Stomach (tissue), 9 donors: ENCODE data around the gene NEDD4L. TPM values are rescaled to one million over a fixed set of nuclear protein-coding genes. Genes with fewer than 3 reads are reported as not detected.

ENCODE experiments used
- DNase-seq, 2 donors: peaks; one replicate each; pipeline versions ENCODE4 v3.0.0 to v3.0.0-alpha.2; 2013 to 2019
- H3K27ac ChIP-seq, 5 donors: fragments of 200-600 bp in 4 of 5; sonication (generic) in 4 of 5; one replicate each; pipeline ENCODE4 v1.5.1; 2013 to 2019; ENCODE audit warnings: mild to moderate bottlenecking in 1 of 5, moderate library complexity in 1 of 5
- H3K27me3 ChIP-seq, 3 donors: fragments of 200-600 bp; sonication (generic); one replicate each; pipeline ENCODE4 v1.5.1; 2017 to 2019; ENCODE audit warnings: mixed run types in 1 of 3
- H3K36me3 ChIP-seq, 4 donors: fragments of 200-600 bp; sonication (generic); 1 replicate in 3 of 4; 2 replicates in 1 of 4; pipeline ENCODE4 v1.5.1; 2016 to 2019
- H3K4me1 ChIP-seq, 4 donors: fragments of 200-600 bp; sonication (generic); one replicate each; pipeline ENCODE4 v1.5.1; 2016 to 2019
- H3K4me3 ChIP-seq, 4 donors: fragments of 200-600 bp; sonication (generic) in 3 of 4; one replicate each; pipeline ENCODE4 v1.5.1; 2016 to 2019; ENCODE audit warnings: mild to moderate bottlenecking in 1 of 4
- H3K9me3 ChIP-seq, 4 donors: fragments of 200-600 bp; sonication (generic); one replicate each; pipeline ENCODE4 v1.5.1; 2016 to 2019
- CTCF ChIP-seq, 7 experiments: fragments of 450-650 bp in 4 of 7; fragments of 200-600 bp in 3 of 7; sonication (generic) in 3 of 7; IDR thresholded peaks; one replicate each; pipeline ENCODE4 v1.5.1; 2016 to 2019; ENCODE audit warnings: antibody characterized with exemption in 7 of 7, control low read depth in 2 of 7, mild to moderate bottlenecking in 1 of 7
- EP300 ChIP-seq: sonication (generic); formaldehyde crosslinking; IDR thresholded peaks from one replicate; pipeline ENCODE4 v1.6.1; 2017; ENCODE audit warnings: antibody characterized with exemption
- POLR2A ChIP-seq, 4 donors: fragments of 450-650 bp; IDR thresholded peaks; one replicate each; pipeline ENCODE4 v1.6.1; 2016; ENCODE audit warnings: antibody characterized with exemption in 4 of 4, control low read depth in 2 of 4, mild to moderate bottlenecking in 1 of 4, moderate library complexity in 1 of 4
- POLR2AphosphoS5 ChIP-seq, 3 donors: sonication (generic); formaldehyde crosslinking; IDR thresholded peaks; one replicate each; pipeline ENCODE4 v1.6.1; 2016; ENCODE audit warnings: antibody characterized with exemption in 3 of 3
- WGBS, 5 donors: extraction: QIAGEN DNeasy Blood & Tissue Kit in 3 of 5; methylation state at CpG; one replicate each; pipeline versions ENCODE4 v1.1.5 to v1.1.7; 2013 to 2018; 5-methylcytosine and 5-hydroxymethylcytosine counted together
- intact Hi-C: fragments of 100-400 bp; cut with DNase I; formaldehyde crosslinking; loops from one replicate; pipeline ENCODE4 v1.15.1; 2023; ENCODE audit warnings: low total_unique reads
- polyA plus RNA-seq, 3 donors: library from polyadenylated mRNA; stranded (reverse); fragments of 200-250 nt; gene quantifications; one replicate each; pipeline ENCODE4 v1.2.3, GENCODE V29; 2013
- total RNA-seq, 5 donors: library from RNA; depleted of rRNA; stranded (reverse); fragments of >200 nt; gene quantifications; one replicate each; pipeline versions ENCODE4 v1.1.0 to v1.2.3, GENCODE V29; 2014 to 2016
- donor health status: healthy with polysubstance abuse.
- donor health status: Bipolar disorder and iron deficiency.
- donor health status: healthy.

Gene NEDD4L
- total and polyA plus RNA-seq, 8 donors, result 46.1 to 315 (median 129) TPM

GRCh38 chr18:58241026-58241679, 197.1 kb downstream of the NEDD4L start:
- Histone ChIP-seq H3K4me3 (no peak overlapping the region), H3K9me3 (no peaks in the 10 kb centered on the region), H3K4me1 (peaks cover 0 to 32% (median 25%) of the 10 kb centered on the region in 4 donors), H3K36me3 (peaks cover 0 to 3% (median 0%) of the 10 kb centered on the region in 4 donors), H3K27me3 (no peaks in the 10 kb centered on the region), H3K27ac (peak overlapping the region; percentile 5 to 47 (median 28))
- DNase-seq, result no peak
- TF ChIP-seq CTCF (IDR thresholded peaks at IDR 0.05) (no peak), EP300 (no peak), POLR2A (IDR thresholded peaks at IDR 0.05) (no peak), POLR2AphosphoS5 (IDR thresholded peaks at IDR 0.05) (no peak)
- intact Hi-C loops, result no loop called here
- 73 to 87% (median 79%) methylated on average over 6 of the region's 6 CpGs for WGBS, 5 donors

GRCh38 chr18:58241877-58242276, 197.9 kb downstream of the NEDD4L start:
- H3K27ac ChIP-seq, result peak overlapping the region; percentile 5 to 47 (median 24)
- no peaks in the 10 kb centered on the region for H3K9me3 ChIP-seq
- H3K36me3 ChIP-seq, result peaks cover 0 to 7% (median 1%) of the 10 kb centered on the region in 4 donors
- H3K4me3 ChIP-seq, result no peak overlapping the region
- H3K27me3 ChIP-seq, result no peaks in the 10 kb centered on the region
- DNase-seq, result peak in 1 of 2 donors; percentile 68
- intact Hi-C loops, result no loop called here
- TF ChIP-seq CTCF (IDR thresholded peaks at IDR 0.05) (no peak), POLR2AphosphoS5 (IDR thresholded peaks at IDR 0.05) (peak in 1 of 3 donors; percentile 42), POLR2A (IDR thresholded peaks at IDR 0.05) (no peak), EP300 (no peak)
- 27 to 59% (median 38%) methylated on average over 6 of the region's 6 CpGs for WGBS, 5 donors
- H3K4me1 ChIP-seq, result peaks cover 7 to 34% (median 29%) of the 10 kb centered on the region in 4 donors

- DNase-seq, result no peak
- H3K4me3 ChIP-seq, result no peak overlapping the region
- TF ChIP-seq POLR2AphosphoS5 (IDR thresholded peaks at IDR 0.05), result no peak
- no peak for TF ChIP-seq EP300
- TF ChIP-seq CTCF (IDR thresholded peaks at IDR 0.05), result no peak
- TF ChIP-seq POLR2A (IDR thresholded peaks at IDR 0.05), result no peak
- intact Hi-C loops, result no loop called here
- peaks cover 12 to 40% (median 32%) of the 10 kb centered on the region in 4 donors for H3K4me1 ChIP-seq
- H3K9me3 ChIP-seq, result no peaks in the 10 kb centered on the region
- WGBS, 5 donors, result 87 to 89% (median 89%) methylated on average over 12 of the region's 12 CpGs
- peaks cover 0 to 7% (median 1%) of the 10 kb centered on the region in 4 donors for H3K36me3 ChIP-seq
- peak overlapping the region in 3 of 5 donors; percentile 5 to 39 (median 25) for H3K27ac ChIP-seq
- no peaks in the 10 kb centered on the region for H3K27me3 ChIP-seq
Observed at GRCh38 chr18:58242435-58242834, 198.4 kb downstream of the NEDD4L start.

- TF ChIP-seq POLR2AphosphoS5 (IDR thresholded peaks at IDR 0.05) (no peak), POLR2A (IDR thresholded peaks at IDR 0.05) (no peak)
- intact Hi-C loops, result no loop called here
- Histone ChIP-seq H3K4me1 (peaks cover 18 to 43% (median 35%) of the 10 kb centered on the region in 4 donors), H3K27me3 (no peaks in the 10 kb centered on the region), H3K27ac (peak overlapping the region in 2 of 5 donors; percentile 25 to 34), H3K4me3 (no peak overlapping the region), H3K9me3 (no peaks in the 10 kb centered on the region), H3K36me3 (peaks cover 0 to 7% (median 1%) of the 10 kb centered on the region in 4 donors)
- DNase-seq, result no peak
- WGBS, 5 donors, result 82 to 89% (median 83%) methylated on average over 5 of the region's 5 CpGs
Observed at GRCh38 chr18:58242968-58243367, 198.9 kb downstream of the NEDD4L start.

- H3K9me3 ChIP-seq, result no peaks in the 10 kb centered on the region
- intact Hi-C loops, result no loop called here
Observed at GRCh38 chr18:58243401-58243800, 199.4 kb downstream of the NEDD4L start.

More at GRCh38 chr18:58243401-58243800, 199.4 kb downstream of the NEDD4L start:
- Histone ChIP-seq H3K4me1 (peaks cover 19 to 45% (median 37%) of the 10 kb centered on the region in 4 donors), H3K27me3 (no peaks in the 10 kb centered on the region), H3K4me3 (no peak overlapping the region), H3K27ac (peak overlapping the region in 1 of 5 donors; percentile 34), H3K36me3 (peaks cover 0 to 7% (median 1%) of the 10 kb centered on the region in 4 donors)
- DNase-seq, result no peak
- no peak for TF ChIP-seq POLR2A (IDR thresholded peaks at IDR 0.05)
- no peak for TF ChIP-seq EP300
- TF ChIP-seq CTCF (IDR thresholded peaks at IDR 0.05), result no peak
- no peak for TF ChIP-seq POLR2AphosphoS5 (IDR thresholded peaks at IDR 0.05)
- 89 to 96% (median 90%) methylated on average over 5 of the region's 5 CpGs for WGBS, 5 donors
